HG02870 (cell line): ENCODE data around the gene STON2.
"Not testable (repeated sequence)": the region's sequence is repeated elsewhere in the genome, so short reads cannot be mapped to it uniquely, and the experiment has no call there.

Experiments
- ATAC-seq: cut with Tn5 transposase; IDR thresholded peaks from one replicate; pipeline ENCODE4 v1.9.1; 2021; ENCODE audit warnings: mild to moderate bottlenecking, moderate library complexity; ENCODE audit not compliant: unreplicated experiment

Gene STON2

DNA sequence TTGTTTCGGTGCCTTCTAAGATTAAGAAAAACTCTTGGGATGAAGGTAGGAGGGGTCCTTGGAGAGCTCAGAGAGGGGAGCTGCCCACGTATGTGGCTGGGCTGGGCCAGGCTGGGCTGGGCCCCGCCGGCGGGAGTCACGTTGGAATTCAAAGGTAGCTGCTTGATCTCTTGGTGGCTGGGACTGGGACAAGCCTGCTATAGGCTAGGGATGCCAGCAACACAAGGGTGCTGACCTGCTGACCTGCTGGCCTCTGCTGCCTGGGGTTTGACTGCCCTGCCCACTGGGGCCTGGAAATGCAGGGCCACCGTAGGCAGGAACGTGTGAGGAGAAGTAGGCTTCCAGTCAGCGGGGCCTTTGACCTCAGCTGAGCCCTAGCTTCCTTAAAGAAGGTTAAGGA is 126.6 kb downstream of the STON2 start:
- no peak for ATAC-seq

GRCh38 chr14:81272317-81272716 is 127.8 kb downstream of the STON2 start:
- ATAC-seq: no peak

DNA sequence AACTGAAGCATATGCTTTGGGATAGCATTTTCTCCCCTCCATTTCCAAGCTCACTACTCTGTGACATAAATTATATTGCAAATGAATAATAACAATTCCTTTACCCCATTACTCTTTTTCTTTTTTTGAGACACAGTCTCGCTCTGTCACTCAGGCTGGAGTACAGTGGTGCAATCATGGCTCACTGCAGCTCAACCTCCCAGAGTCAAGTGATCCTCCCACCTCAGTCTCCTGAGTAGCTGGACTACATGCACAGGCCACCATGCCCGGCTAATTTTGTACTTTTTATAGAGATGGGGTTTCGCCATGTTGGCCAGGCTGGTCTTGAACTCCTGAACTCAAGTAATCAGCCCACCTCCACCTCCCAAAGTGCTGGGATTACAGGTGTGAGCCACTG is 130.1 kb downstream of the STON2 start:
- ATAC-seq: no peak

GRCh38 chr14:81269100-81269978 is 130.8 kb downstream of the STON2 start:
- peak; percentile 75 for ATAC-seq

DNA sequence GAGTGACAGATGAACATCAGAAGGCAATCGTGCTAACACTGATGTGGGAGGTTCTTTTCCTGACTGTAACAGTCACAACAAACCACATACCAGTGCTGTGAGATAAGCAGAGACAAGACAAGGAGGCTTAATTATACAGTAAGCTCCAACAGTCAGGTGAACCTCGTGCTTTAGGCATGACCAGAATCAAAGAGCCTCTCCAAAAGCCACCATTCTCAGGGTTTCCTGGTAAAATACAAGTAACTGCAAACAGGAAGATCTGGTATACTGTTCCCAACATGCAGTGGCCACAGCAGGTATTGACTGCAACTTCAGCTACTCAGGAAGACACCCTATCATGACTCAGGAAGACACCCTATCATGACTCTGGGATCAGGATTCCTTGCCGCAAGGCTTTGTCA is 132.1 kb downstream of the STON2 start:
- no peak for ATAC-seq

DNA sequence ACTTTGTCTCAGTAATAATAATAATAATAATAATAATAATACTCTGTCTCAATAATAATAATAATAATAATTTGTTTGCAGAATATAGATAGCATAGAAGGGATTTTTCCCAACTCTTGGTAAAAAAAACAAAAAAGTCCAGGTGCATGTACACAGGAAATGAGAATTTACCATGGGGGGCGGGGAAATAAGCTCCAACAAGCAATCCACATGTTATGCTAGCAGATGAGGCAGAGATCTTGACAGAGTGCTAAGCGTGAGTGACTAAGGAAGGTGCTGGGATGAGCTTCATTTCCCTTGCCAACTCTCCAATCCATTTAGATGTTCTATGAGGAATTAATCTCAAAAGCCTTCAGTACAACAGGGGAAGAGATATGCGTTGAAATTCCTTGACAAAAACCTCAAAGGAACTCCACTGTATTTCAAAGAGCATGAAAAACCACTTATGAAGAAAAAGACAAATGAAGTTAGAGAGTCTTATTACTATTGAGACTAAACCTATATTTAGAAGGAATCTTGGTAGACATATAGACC is 134.4 kb downstream of the STON2 start:
- ATAC-seq: no peak

DNA sequence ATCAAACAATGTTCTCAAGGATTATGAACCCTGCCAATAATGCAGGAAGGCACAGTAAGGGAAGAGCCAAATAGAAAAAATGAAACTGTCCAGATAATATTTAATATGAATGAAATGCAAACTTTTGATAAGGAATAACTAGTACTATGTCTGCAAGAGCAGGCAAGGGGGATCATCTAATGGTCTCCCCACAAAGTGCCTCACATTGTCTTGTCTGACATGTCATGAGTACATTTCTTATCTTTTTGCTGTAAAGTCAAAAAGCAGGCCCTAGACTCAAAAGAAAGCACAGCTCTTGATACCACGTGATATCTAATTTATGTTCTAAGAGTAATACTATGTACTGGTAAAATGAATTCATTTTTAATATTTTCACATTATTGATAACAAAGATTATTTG is 135.5 kb downstream of the STON2 start:
- ATAC-seq: no peak

DNA sequence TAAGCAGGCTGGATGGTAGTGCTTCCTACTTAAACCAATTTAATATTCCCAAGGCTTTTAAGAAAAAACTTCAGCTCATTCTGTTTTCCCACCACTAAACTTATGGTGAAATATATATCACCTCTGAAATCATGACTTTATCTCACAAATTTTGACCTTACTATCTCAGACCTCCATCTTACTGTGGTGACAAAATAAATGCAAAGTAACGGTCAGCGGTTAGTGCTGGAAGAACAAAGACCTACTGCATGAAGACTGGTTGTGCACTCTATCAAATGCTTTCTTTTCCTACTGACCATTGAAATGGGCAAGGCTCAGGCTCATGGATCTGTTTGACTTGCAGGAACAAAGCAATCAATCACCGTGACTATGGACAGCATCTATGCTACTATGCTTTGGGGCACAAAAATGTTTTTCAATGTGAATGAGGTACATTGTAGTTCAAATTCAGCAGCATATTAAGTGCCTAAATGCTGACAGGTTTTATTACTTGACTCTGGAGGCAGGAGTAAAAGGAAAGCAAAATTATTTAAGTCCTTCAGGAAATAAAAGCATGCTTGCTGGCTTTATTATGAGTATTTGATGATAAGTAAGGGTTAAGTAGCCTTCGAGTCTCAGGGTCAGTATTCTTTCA is 136.2 kb downstream of the STON2 start:
- ATAC-seq: no peak

DNA sequence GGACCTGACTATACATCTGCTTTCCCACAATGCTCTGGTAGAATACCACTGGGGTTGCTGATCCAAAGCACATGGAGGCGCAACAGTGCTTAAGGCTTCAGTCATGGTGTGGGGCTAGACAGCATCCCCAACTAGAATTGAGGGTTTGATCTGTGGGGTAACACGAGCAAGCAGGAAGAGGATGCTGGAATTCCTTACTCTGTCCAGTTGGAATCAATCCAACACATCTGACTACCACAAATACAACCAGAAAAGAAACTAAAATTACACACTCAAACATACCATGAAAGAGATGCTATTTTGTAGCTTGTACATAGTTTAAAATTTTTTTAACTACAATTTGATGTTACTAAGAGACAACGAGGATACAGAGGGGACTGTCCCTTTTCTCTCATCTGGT is 138.9 kb downstream of the STON2 start:
- no peak for ATAC-seq

- no peak for ATAC-seq
These were observed 139.4 kb downstream of the STON2 start for GRCh38 chr14:81260732-81261131.

DNA sequence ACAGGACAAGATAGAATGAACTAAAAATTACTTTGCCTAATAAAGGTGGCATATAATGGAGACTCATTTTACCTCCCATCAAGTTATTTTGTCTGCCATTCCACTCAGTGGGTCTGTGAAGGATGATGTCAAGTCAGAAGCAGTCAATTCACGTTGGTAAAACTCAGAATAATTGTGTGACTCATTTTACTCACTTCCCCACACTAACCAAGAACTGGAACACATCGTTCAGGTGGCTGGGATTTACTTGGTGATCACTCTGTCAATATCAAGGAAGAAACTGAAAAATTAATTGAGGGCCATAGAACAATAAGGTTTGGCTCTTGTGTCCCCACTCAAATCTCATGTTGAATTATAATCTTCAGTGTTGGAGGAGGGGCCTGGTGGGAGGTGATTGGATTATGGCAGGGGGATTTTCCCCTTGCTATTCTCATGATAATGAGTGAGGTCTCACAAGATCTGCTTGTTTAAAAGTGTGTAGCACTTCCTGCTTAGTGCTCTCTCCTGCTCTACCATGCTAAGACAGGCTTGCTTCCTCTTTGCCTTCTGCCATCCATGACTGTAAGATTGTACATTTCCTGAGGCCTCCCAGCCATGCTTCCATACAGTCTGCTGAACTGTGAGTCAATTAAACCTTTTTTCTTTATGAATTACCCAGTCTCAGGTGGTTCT is 143.7 kb downstream of the STON2 start:
- peak; percentile 65 for ATAC-seq

GRCh38 chr14:81252278-81252677 is 147.8 kb downstream of the STON2 start:
- ATAC-seq: no peak

DNA sequence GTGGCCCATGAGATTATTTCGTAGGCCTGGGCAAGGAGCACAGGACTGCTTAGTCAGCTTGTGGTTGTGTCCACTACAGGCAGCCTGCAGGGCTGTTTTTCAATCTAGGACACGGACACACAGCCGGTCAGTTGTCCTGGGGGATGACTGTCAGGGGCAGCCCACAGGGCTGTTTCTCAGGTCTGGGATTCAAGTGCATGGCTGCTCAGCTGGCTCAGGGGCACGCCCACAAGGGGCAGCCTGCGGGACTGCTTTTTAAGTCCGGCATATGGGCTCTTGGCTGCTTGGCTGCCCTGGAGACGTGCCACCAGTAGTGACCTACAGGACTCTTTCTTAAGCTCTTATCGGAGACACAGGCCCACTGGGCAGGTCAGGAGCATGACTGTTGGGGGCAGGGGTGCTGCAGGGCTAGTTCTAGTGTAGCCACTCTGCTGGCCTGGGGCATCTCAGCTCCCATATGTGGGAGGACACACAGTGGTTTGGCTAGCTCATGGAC is 152.8 kb downstream of the STON2 start:
- ATAC-seq: no peak

DNA sequence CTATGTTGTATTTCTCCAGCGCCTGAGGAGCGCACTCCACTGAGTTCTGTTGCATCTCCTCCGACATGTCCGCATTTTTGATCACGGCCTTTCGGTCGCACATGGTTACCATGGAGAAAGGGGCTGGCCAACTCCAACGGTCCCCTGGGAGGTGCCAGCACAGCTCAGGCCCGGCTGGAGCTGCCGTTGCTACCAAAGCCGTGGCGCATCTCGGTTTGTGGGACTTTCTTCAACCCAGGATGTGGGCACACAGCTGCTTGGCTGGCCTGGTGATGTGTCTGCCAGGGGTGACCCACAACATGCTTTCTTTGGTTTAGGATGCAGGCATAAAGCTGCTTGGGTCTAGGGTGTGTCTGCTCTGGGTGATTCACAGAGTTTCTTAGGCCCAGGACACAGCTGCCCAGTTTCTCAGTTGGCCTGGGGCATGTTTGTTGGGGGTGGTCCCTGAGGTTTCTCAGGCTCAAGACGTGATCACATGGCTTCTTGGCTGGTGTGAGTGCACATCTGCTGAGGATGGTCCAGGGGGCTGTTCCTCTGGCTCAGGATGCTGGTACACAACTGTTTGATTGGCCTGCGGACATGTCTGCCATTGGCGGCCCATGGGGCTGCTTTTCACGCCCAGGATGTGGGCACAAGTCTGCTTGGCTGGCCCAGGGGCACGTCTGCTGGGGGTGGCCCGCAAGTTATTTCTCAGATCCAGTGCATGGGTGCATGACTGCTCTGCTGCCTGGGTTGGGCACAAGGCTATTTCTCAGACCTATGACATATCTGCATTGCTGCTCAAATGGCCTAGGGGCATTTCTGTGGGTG is 153.5 kb downstream of the STON2 start:
- ATAC-seq: no peak

DNA sequence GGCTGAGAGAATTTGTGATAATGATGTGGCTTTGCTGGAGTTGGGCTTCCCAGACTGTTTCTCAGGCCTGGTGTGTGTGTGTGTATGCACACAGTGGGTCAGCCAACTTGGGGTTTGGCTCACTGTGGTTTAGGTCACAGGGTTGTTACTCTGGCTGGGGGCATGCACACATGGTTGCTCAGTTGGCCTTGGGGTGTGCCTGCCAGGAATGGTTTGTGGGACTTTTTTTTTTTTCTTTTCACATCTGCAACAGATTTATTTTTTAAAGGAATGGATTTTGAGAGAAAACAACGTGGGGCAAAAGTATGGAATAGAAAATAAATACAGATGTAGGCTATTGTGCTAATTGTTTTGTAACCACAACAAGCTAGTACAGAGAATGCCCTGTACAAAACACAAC is 154.4 kb downstream of the STON2 start:
- no peak for ATAC-seq

DNA sequence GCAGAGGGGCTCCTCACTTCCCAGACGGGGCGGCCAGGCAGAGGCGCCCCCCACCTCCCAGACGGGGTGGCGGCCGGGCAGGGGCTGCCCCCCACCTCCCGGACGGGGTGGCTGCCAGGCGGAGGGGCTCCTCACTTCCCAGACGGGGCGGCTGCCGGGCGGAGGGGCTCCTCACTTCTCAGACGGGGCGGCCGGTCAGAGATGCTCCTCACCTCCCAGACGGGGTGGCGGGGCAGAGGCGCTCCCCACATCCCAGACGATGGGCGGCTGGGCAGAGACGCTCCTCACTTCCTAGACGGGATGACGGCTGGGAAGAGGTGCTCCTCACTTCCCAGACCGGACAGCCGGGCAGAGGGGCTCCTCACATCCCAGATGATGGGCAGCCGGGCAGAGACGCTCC is 155.7 kb downstream of the STON2 start:
- not testable (repeated sequence) for ATAC-seq

DNA sequence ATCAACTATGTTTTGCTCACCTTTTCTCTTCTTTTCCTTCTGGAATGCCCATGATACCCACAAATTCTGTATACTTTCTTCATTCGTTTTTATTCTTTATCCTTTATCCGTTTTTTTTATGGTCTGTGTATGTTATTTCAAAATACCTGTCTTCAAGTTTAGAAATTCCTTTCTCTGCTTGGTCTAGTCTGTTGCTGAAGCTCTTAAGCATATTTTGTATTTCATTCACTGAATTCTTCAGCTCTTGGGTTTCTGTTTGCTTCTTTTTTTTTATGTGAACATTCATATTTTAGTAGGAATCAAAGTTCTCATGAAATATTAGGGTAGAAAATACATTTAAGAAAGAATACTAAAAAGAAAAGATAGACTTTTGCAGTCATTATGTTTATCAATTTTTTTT is 156.6 kb downstream of the STON2 start:
- ATAC-seq: no peak

- ATAC-seq: not testable (repeated sequence)
These were observed 163.3 kb downstream of the STON2 start for GRCh38 chr14:81236849-81237248.

DNA sequence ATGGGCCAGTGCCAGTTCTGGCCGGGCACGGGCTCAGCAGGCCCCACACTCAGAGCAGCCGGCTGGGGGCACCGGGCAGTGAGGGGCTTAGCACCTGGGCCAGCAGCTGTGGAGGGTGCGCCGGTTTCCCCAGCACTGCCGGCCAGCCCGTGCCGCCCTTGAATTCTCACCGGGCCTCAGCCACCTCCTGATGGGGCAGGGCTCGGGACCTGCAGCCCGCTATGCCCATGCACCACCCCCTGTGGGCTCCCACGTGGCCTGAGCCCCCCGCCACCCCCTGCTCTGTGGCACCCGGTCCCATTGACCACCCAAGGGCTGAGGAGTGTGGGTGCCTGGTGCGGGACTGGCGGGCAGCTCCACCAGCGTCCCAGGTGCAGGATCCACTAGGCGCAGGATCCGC is 164.0 kb downstream of the STON2 start:
- no peak for ATAC-seq

DNA sequence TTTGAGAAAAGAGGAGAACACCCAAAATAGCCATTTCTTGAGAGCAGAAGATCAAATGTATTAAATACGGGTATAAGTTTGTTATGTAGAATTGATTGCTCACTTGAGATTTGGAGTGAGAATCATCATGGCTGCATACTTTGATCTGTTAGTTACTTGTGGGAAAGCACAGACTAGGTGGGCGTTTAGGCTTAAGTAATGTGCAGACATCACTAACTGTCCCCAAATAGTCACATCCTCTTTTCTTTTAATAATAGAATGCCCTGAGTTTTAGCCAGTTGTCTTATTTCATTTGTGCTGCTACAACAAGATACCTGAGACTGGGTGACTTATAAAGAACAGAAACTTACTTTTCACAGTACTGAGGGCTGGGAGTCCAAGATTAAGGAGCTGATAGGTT is 165.0 kb downstream of the STON2 start:
- ATAC-seq: peak; percentile 44

DNA sequence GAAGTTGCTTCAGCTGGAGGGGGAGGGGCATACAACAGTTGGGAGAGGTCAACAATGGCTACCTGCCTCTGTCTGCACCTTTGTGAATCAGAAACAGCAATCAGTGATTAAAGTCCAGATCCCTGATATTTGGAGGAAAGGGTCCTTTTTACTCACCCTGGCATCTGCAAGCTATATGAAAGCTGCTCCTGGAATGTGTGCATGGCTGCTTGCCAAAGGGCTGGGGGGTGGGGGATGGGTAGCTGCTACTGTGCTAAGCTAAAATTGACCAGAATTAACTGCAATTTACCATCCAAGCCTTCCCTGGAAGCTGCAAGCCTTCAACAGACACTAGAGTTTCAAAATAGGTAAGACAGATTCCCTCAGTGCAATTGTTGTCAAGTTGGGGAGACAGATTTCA is 165.8 kb downstream of the STON2 start:
- ATAC-seq: no peak
